K562 (cell line): ENCODE measurements around the gene FAM174C. TPM values are rescaled to one million over a fixed set of nuclear protein-coding genes. Genes with fewer than 3 reads are reported as not detected.
A peak's percentile ranks its signal among the peaks of the same experiment; 100 is the strongest.

Experiments
- CEBPG ChIP-seq, 3 experiments: fragments of 200-800 bp in 1 of 3; sonication (Bioruptor generic) in 1 of 3; sonication (generic) in 1 of 3; formaldehyde crosslinking in 1 of 3; IDR thresholded peaks in 2 of 3; conservative IDR thresholded peaks in 1 of 3; 2 replicates each; pipeline versions ENCODE4 v1.6.1 to v1.8.0; 2016 to 2022; ENCODE audit warnings: missing compliant biosample characterization in 2 of 3, missing genetic modification characterization in 2 of 3, mild to moderate bottlenecking in 1 of 3, missing genetic modification reagents in 1 of 3
- NRF1 ChIP-seq, 2 experiments: fragments of 450-650 bp; IDR thresholded peaks in 1 of 2; conservative IDR thresholded peaks in 1 of 2; 2 replicates each; pipeline ENCODE4 v1.6.1; 2014; ENCODE audit warnings: mild to moderate bottlenecking in 2 of 2
- RERE ChIP-seq: sonication (generic); formaldehyde crosslinking; IDR thresholded peaks from 2 replicates; pipeline ENCODE4 v1.8.0; 2023; ENCODE audit warnings: missing genetic modification reagents, mild to moderate bottlenecking, borderline replicate concordance
- TFE3 ChIP-seq: fragments of 450-650 bp; formaldehyde crosslinking; IDR thresholded peaks from 2 replicates; pipeline ENCODE4 v1.4.0; 2020; ENCODE audit warnings: mild to moderate bottlenecking, mixed read lengths
- ZBTB7A ChIP-seq: IDR thresholded peaks from 2 replicates; pipeline ENCODE4 v1.6.1; 2011; ENCODE audit warnings: low read depth, mild to moderate bottlenecking, low read length, moderate library complexity, borderline replicate concordance; ENCODE audit not compliant: control insufficient read depth
- ZNF24 ChIP-seq: fragments of 450-650 bp; IDR thresholded peaks from 2 replicates; pipeline ENCODE4 v1.6.1; 2016
- polyA plus RNA-seq, 8 experiments: library from polyadenylated mRNA; depleted of rRNA in 4 of 8; stranded (reverse) in 5 of 8; unstranded in 3 of 8; fragments of >200 nt; fragmentation: Nextera tagmentation in 2 of 8; fragmentation: Illumina TruSeq in 1 of 8; extraction: Ambion mirVana in 2 of 8; extraction: Trizol in 1 of 8; gene quantifications; 2 replicates each; pipeline versions ENCODE4 v1.2.1 to v1.2.3, GENCODE V29; 2011 to 2014; ENCODE audit warnings: inconsistent platforms in 1 of 8, missing spikeins in 1 of 8
- total RNA-seq, 7 experiments: library from RNA; depleted of rRNA in 6 of 7; stranded (reverse); fragments of >200 nt in 6 of 7; fragmentation: Illumina TruSeq in 2 of 7; extraction: Trizol in 2 of 7; gene quantifications; 2 replicates each; pipeline versions ENCODE4 v1.2.1 to v1.2.3, GENCODE V29; 2011 to 2021; ENCODE audit warnings: low replicate concordance in 1 of 7

Gene FAM174C
- total and polyA plus RNA-seq, 9 of the 15 experiments (the other 6 are each of a cell fraction or from before 2014, with no cell fraction given) = 0.66 to 89.6 (median 20.3) TPM

- TF ChIP-seq CEBPG (CRISPR knock-in tag; IDR thresholded peaks at IDR 0.05) (peak; percentile 81), CEBPG (tag; conservative IDR thresholded peaks at IDR 0.05 in 1 of 2, IDR thresholded peaks at IDR 0.05 in 1 of 2) (no peak; a peak in 1 of 4 replicates), ZNF24 (peak; percentile 97), NRF1 (conservative IDR thresholded peaks at IDR 0.05 in 1 of 2, IDR thresholded peaks at IDR 0.05 in 1 of 2) (peak in 1 of 2 experiments; percentile 3; a peak in 1 of 4 replicates), RERE (CRISPR knock-in tag) (peak; percentile 68; the same call in 1 of the 2 replicates), ZBTB7A (peak; percentile 21; the same call in 1 of the 2 replicates), TFE3 (no peak)
These were observed 7.7 kb upstream of the FAM174C start (continued) for GRCh38 chr19:1267477-1268225.
